HG03175 (cell line): ENCODE data around the gene GRHPR.
"Not testable (repeated sequence)": the region's sequence is repeated elsewhere in the genome, so short reads cannot be mapped to it uniquely, and the experiment has no call there.

ENCODE experiments used
- ATAC-seq: cut with Tn5 transposase; IDR thresholded peaks from one replicate; pipeline ENCODE4 v1.9.1; 2021; ENCODE audit warnings: mild to moderate bottlenecking, moderate library complexity; ENCODE audit not compliant: unreplicated experiment

Gene GRHPR

GRCh38 chr9:37474438-37474837 lies 51.9 kb downstream of the GRHPR start:
- ATAC-seq: no peak

- no peak for ATAC-seq
Observed at GRCh38 chr9:37476930-37477329, 54.4 kb downstream of the GRHPR start.

GRCh38 chr9:37477443-37477842 lies 54.9 kb downstream of the GRHPR start:
- ATAC-seq: not testable (repeated sequence)

GRCh38 chr9:37477987-37478619 lies 55.6 kb downstream of the GRHPR start:
- not testable (repeated sequence) for ATAC-seq

- ATAC-seq: no peak
Observed at GRCh38 chr9:37480759-37481158, 58.3 kb downstream of the GRHPR start.

- ATAC-seq: peak; percentile 96
Observed at GRCh38 chr9:37485389-37486255, 63.1 kb downstream of the GRHPR start, which contains the start of gene POLR1E. TSS of gene POLR1E (plus strand) at chr9:37485948. CDS start at chr9:37486048, 100 bp downstream.

- ATAC-seq: no peak
Observed at GRCh38 chr9:37486256-37486615, 63.7 kb downstream of the GRHPR start.
